Measurements from ENCODE around the gene A4GALT. TPM values are rescaled to one million over a fixed set of nuclear protein-coding genes. Genes with fewer than 3 reads are reported as not detected.

The A4GALT gene
- total and polyA plus RNA-seq, 2 of the 13 experiments (the other 11 are each of a cell fraction or from before 2014, with no cell fraction given), result 0.09 to 1.1 TPM

DNA sequence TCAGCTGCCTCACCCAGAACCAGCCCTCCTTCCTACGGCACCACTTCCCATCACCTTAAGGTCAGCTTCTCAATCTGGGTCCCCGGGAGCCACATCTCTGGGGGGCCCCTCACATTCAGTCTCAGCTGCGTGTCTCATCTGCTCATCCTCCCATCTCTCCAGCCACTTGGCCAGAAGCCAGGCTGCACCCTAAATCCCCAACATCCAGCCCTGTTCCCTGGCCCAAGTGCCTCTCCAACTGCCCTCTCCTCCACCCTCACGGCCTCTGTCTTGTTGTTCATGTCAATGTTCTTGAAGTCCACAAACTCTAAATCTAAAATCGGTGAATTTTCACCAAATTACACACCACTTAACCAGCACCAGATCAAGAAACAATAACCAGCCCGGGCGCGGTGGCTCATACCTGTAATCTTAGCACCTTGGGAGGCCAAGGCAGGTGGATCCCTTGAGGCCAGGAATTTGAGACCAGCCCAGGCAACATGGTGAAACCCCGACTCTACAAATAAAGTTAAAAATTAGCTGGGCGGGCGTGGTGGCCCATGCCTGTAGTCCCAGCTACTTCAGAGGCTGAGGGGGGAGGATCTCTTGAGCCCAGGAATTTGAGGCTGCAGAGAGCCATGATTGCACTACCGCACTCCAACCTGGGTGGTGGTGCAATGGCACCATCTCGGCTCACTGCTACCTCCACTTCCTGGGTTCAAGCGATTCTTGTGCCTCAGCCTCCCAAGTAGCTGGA lies 33.7 kb downstream of the A4GALT start (continued):
- no peak for TF ChIP-seq SOX13 (IDR thresholded peaks at IDR 0.05)
- TF ChIP-seq SOX13 (CRISPR knock-in tag; conservative IDR thresholded peaks at IDR 0.05 in 1 of 2, IDR thresholded peaks at IDR 0.05 in 1 of 2), result no peak
- TF ChIP-seq XBP1 (CRISPR knock-in tag; IDR thresholded peaks at IDR 0.05), result no peak
- no peak for TF ChIP-seq SAFB2 (CRISPR knock-in tag; IDR thresholded peaks at IDR 0.05; ENCODE audit: borderline replicate concordance, low read depth)
- TF ChIP-seq, protein P1, sequence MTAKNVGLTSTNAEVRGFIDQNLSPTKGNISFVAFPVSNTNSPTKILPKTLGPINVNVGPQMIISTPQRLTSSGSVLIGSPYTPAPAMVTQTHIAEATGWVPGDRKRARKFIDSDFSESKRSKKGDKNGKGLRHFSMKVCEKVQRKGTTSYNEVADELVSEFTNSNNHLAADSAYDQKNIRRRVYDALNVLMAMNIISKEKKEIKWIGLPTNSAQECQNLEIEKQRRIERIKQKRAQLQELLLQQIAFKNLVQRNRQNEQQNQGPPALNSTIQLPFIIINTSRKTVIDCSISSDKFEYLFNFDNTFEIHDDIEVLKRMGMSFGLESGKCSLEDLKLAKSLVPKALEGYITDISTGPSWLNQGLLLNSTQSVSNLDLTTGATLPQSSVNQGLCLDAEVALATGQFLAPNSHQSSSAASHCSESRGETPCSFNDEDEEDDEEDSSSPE (CRISPR knock-in tag; IDR thresholded peaks at IDR 0.05), result no peak
- no peak for TF ChIP-seq MIER3 (CRISPR knock-in tag; IDR thresholded peaks at IDR 0.05; ENCODE audit: borderline replicate concordance)
- TF ChIP-seq ZNF30 (CRISPR knock-in tag; IDR thresholded peaks at IDR 0.05), result no peak

DNA sequence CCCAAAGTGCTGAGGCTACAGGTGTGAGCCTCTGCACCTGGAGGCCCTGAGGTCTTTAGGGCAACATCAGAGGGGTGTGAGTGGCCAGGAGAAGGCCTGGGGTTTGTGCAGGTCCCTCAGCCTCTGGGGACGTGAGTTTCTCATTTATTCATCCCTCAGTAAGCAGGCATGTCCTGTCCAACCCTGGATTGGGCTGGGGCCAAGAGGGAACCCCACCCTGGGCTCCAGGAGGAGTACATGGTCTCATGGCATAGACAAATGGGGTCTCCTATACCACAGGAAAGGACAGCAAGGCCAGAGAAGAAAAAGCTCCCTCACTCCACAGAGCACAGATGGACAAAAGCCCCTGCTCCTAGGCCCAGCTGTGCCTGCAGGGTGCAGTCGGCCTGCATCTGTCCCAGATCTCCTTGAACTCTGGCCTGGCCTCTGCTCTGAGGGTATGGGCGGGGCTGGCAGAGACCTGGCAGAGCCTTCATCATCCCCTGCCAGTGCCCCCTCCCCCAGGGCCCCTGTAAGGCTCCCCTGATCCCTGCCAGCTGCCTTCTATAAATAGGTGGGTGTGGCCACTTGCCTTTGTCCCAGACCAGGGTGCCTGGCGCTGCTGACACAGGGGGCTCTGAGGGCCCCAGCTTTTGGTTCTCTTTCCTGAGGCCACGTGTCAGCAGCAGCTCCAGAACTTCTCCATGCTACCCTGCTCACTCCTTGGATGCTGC lies 34.6 kb downstream of the A4GALT start:
- H3K4me1 ChIP-seq (ENCODE audit: insufficient read depth, low read length), result peaks cover 73% of the 10 kb centered on the region
- intact Hi-C loops (cut with micrococcal nuclease; ENCODE audit: unreplicated experiment) (no loop called here), in situ Hi-C loops (cut with HindIII; ENCODE audit: extremely low pct_ligation_motif_present, low pct_unique_long_range_greater_than_20kb) (no loop called here)
- FAIRE-seq (no peak), ATAC-seq (peak; percentile 14; the same call in 2 of the 3 replicates), DNase-seq (ENCODE audit: low spot score) (no peak)
- H3K9ac ChIP-seq (ENCODE audit: insufficient read depth, low read depth, low read length), result no peak overlapping the region
- H4K20me1 ChIP-seq (ENCODE audit: insufficient read depth, low read length), result no peaks in the 10 kb centered on the region
- no peak overlapping the region; a peak in 1 of 6 replicates for H3K4me3 ChIP-seq (replicated peaks in 1 of 3; ENCODE audit: insufficient read depth in 1 of 3, low read depth in 2 of 3, low read length in 3 of 3)
- no peak overlapping the region for H2AFZ ChIP-seq (ENCODE audit: low read length)
- WGBS (ENCODE audit: low lambda C conversion rate), result 0% methylated on average over 4 of the region's 5 CpGs
- ChIA-PET CTCF (ENCODE audit: low intra/inter-chr PET ratio, low total read pairs) (no interaction called here), POLR2A (interaction anchor here (0.9 to 3.7 kb wide), 3 partner anchors 11 to 70 kb away, joined by 4 to 16 read pairs (median 5); partner anchors contain the start of genes CYB5R3 and POLDIP3)
- no peaks in the 10 kb centered on the region for H3K36me3 ChIP-seq (replicated peaks in 1 of 2; ENCODE audit: control insufficient read depth in 1 of 2, insufficient read depth in 2 of 2, low read length in 2 of 2)
- no peaks in the 10 kb centered on the region for H3K9me3 ChIP-seq (ENCODE audit: low read length)
- H3K79me2 ChIP-seq (ENCODE audit: insufficient read depth, low read length), result no peaks in the 10 kb centered on the region
- H3K27me3 ChIP-seq (ENCODE audit: control insufficient read depth in 1 of 2, insufficient read depth in 2 of 2, low read length in 2 of 2), result no peaks in the 10 kb centered on the region; a peak in 2 of 5 replicates
- no peak overlapping the region for H3K27ac ChIP-seq (ENCODE audit: extremely low read length, insufficient read depth, low read length)
- H3K4me2 ChIP-seq (ENCODE audit: low read depth, low read length), result peak overlapping the region; percentile 86
- no TSS peak for BruUV-seq (replicated peaks)
- no peak for TF ChIP-seq MED8 (CRISPR knock-in tag; IDR thresholded peaks at IDR 0.05; ENCODE audit: insufficient replicate concordance)
- TF ChIP-seq, protein P2, sequence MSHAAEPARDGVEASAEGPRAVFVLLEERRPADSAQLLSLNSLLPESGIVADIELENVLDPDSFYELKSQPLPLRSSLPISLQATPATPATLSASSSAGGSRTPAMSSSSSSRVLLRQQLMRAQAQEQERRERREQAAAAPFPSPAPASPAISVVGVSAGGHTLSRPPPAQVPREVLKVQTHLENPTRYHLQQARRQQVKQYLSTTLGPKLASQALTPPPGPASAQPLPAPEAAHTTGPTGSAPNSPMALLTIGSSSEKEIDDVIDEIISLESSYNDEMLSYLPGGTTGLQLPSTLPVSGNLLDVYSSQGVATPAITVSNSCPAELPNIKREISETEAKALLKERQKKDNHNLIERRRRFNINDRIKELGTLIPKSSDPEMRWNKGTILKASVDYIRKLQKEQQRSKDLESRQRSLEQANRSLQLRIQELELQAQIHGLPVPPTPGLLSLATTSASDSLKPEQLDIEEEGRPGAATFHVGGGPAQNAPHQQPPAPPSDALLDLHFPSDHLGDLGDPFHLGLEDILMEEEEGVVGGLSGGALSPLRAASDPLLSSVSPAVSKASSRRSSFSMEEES (CRISPR knock-in tag; IDR thresholded peaks at IDR 0.05), result no peak
- TF ChIP-seq ZNF296 (CRISPR knock-in tag; conservative IDR thresholded peaks at IDR 0.05), result no peak

Measured in HepG2 (cell line).